ENCODE results near the gene SLC6A6.

SLC6A6 gene

GRCh38 chr3:14531856-14532395, 129.5 kb downstream of the SLC6A6 start:
- DNase-seq, result no peak

GRCh38 chr3:14532691-14533456, 130.5 kb downstream of the SLC6A6 start:
- no peak for DNase-seq

- no peak for DNase-seq
Measured at GRCh38 chr3:14533457-14533958, 131.1 kb downstream of the SLC6A6 start.

GRCh38 chr3:14534516-14535191, 132.2 kb downstream of the SLC6A6 start:
- DNase-seq, result no peak

GRCh38 chr3:14535616-14536015, 133.2 kb downstream of the SLC6A6 start:
- no peak for DNase-seq

GRCh38 chr3:14536055-14536815, 133.8 kb downstream of the SLC6A6 start:
- DNase-seq, result no peak

- DNase-seq, result no peak
Measured at GRCh38 chr3:14536837-14537589, 134.6 kb downstream of the SLC6A6 start.

- DNase-seq, result no peak
Measured at GRCh38 chr3:14537590-14538450, 135.4 kb downstream of the SLC6A6 start.

- no peak for DNase-seq
Measured at GRCh38 chr3:14538451-14539088, 136.2 kb downstream of the SLC6A6 start.
